Activated naive CD4-positive, alpha-beta T cell treated with Interleukin-2 at 50 U/mL for 16 hours (primary cell): ENCODE measurements around the gene KMT5C.

Source experiments
- DNase-seq: peaks from one replicate; pipeline ENCODE4 v3.0.0-alpha.2; 2020

KMT5C gene

GRCh38 chr19:55389386-55390317 lies 50.0 kb downstream of the KMT5C start:
- DNase-seq: no peak

GRCh38 chr19:55390461-55390880 lies 50.8 kb downstream of the KMT5C start:
- DNase-seq: no peak

GRCh38 chr19:55391191-55391670 lies 51.6 kb downstream of the KMT5C start:
- no peak for DNase-seq

- no peak for DNase-seq
These were observed 52.3 kb downstream of the KMT5C start for GRCh38 chr19:55391702-55392615.

GRCh38 chr19:55392820-55393761 lies 53.4 kb downstream of the KMT5C start:
- DNase-seq: no peak
